Gastroesophageal sphincter (tissue), 3 donors: Measurements from ENCODE around the gene PAXIP1.

ENCODE experiments used
- EP300 ChIP-seq: sonication (generic); formaldehyde crosslinking; IDR thresholded peaks from one replicate; pipeline ENCODE4 v1.6.1; 2017; ENCODE audit warnings: antibody characterized with exemption, mild to moderate bottlenecking
- POLR2A ChIP-seq, 2 donors: fragments of 450-650 bp; IDR thresholded peaks; one replicate each; pipeline ENCODE4 v1.6.1; 2017; ENCODE audit warnings: antibody characterized with exemption in 2 of 2, mild to moderate bottlenecking in 2 of 2, moderate library complexity in 1 of 2
- POLR2AphosphoS5 ChIP-seq: sonication (generic); formaldehyde crosslinking; IDR thresholded peaks from one replicate; pipeline ENCODE4 v1.6.1; 2017; ENCODE audit warnings: antibody characterized with exemption
- TF ChIP-seq, protein P1 (sequence below), 4 experiments: fragments of 200-600 bp in 2 of 4; fragments of 450-650 bp in 2 of 4; sonication (generic) in 1 of 4; IDR thresholded peaks; one replicate each; pipeline ENCODE4 v1.5.1; 2017 to 2019; ENCODE audit warnings: antibody characterized with exemption in 4 of 4, mild to moderate bottlenecking in 2 of 4, moderate library complexity in 2 of 4

DNA sequence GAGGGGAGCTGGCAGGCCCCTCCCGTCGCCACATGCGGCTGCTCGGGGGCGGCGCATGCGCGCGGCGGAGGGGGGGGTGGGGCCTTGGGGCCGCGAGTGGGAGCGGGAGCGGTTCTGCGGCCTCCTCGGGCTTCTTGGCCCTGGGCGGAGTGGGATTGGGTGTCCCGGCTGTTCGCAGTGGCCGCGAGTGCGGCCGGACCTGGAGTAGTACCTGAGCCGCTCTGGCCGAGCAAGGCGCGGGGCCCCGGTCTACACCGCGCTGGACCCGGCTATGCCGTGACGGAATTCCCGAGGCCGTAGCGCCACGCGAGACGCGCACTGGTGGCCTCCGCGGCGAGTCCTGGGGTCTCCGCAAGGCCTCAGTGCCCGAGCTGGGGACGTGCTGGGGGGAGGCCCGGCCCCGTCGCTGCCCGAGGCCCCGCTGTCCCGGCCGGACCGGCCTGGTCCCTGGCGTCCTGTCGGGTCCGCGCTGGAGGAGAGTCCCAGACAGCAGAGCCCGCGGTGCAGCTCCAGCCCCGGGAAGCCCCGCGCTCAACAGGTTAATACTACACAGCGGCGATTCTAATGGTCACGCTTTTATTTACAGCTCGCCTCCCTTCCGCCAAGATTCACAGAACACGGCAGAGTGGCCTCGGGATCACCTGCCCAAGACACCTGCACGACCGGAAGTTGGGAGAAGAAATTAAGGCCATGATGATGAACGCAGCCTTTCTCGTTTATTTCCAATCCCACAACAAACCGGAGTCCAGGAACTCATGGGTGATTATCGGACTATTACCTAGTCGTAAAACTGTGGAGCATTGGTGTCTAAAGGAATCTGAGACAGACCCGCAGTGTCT, 671 bp upstream of the PAXIP1 start:
- TF ChIP-seq, protein P1, sequence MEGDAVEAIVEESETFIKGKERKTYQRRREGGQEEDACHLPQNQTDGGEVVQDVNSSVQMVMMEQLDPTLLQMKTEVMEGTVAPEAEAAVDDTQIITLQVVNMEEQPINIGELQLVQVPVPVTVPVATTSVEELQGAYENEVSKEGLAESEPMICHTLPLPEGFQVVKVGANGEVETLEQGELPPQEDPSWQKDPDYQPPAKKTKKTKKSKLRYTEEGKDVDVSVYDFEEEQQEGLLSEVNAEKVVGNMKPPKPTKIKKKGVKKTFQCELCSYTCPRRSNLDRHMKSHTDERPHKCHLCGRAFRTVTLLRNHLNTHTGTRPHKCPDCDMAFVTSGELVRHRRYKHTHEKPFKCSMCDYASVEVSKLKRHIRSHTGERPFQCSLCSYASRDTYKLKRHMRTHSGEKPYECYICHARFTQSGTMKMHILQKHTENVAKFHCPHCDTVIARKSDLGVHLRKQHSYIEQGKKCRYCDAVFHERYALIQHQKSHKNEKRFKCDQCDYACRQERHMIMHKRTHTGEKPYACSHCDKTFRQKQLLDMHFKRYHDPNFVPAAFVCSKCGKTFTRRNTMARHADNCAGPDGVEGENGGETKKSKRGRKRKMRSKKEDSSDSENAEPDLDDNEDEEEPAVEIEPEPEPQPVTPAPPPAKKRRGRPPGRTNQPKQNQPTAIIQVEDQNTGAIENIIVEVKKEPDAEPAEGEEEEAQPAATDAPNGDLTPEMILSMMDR (IDR thresholded peaks at IDR 0.05): peak in 1 of 4 experiments; percentile 7
- TF ChIP-seq POLR2A (IDR thresholded peaks at IDR 0.05) (peak; percentile 67 to 94), POLR2AphosphoS5 (peak; percentile 75), EP300 (no peak)
